Activated naive CD4-positive, alpha-beta T cell treated with anti-CD3 and anti-CD28 coated beads, Interleukin-2, amount 50 U/mL, for 16 hours (primary cell): Measurements from ENCODE around the gene DENND5A.
A peak's percentile ranks its signal among the peaks of the same experiment; 100 is the strongest.
"Not testable (repeated sequence)": the region's sequence is repeated elsewhere in the genome, so short reads cannot be mapped to it uniquely, and the experiment has no call there.

ENCODE experiments used
- DNase-seq: peaks from one replicate; pipeline ENCODE4 v3.0.0-alpha.2; 2020

DENND5A gene

DNA sequence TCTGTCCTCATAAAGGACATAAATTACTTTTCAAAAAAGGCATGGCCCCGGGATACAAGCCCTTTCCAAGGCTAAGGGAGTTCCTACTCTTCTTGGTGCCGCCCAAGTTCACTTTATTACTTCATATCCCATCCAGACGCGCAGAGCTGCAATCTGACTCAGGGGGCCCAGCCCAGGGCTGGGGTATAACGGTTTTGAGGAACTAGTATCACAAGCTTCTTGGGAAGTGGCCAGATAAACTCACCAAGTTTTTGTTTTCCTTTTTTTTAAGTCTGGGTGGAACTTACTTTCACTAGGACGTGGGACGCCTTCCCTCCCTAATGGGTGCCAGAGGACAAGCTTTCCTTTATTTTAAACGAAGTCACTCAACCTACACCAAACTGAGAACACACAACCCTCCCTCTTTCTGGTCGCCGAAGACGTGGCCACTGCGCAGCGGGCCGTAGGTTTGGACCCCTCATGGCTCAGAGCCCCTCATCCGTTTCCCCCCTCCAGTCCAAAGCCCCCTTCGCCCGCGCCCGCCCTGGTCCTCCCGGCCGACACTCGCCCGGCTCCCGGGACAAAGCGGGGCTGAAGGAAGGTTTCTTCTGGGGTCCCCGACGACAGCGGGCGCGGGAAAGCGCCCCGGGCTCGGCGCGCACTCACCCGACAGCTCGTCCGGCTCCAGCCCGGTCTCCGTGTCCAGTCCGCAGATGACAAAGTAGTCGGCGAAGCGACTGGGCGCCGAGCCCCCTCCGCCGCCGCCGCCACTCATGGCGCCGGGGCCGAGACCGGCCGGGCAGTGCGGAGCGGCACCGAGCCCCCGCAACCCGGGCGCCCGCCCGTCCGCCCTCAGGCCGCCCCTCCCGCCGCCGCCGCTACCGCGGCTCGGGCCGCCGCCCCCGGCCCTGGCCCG, 587 bp downstream of the DENND5A start:
- peak; percentile 56 for DNase-seq

DNA sequence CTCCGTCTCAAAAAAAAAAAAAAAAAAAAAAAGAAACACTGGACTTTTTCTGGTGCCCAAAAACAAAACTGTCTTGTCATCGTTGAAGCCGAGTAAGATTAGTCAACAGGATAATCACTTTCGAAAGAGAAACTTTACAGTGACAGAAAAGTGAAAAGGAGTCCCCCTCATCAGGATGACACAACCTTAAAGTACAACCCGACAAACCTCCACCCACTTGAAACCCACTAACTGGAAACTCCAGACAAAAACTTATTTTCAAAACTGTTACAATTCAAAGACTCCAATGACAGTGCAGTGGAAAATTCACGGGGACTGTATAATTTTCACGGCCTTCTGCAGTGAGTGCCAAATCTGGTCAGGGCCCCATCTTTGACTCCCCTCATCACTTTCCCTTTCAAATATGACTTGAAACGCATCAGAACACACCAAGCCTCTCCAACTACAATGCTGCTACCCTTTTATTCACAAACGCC, 1.3 kb downstream of the DENND5A start:
- peak; percentile 62 for DNase-seq

DNA sequence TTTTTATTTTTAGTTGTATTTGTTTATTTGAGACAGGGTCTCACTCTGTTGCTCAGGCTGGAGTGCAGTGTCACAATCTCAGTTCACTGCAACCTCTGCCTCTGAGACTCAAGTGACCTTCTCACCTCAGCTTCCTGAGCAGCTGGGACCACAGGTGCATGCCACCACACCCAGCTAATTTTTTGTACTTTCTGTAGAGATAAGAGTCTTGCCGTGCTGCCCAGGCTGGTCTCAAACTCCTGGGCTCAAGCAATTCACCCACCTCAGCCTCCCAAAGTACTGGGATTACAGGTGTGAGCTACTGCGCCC, 4.4 kb downstream of the DENND5A start:
- not testable (repeated sequence) for DNase-seq

DNA sequence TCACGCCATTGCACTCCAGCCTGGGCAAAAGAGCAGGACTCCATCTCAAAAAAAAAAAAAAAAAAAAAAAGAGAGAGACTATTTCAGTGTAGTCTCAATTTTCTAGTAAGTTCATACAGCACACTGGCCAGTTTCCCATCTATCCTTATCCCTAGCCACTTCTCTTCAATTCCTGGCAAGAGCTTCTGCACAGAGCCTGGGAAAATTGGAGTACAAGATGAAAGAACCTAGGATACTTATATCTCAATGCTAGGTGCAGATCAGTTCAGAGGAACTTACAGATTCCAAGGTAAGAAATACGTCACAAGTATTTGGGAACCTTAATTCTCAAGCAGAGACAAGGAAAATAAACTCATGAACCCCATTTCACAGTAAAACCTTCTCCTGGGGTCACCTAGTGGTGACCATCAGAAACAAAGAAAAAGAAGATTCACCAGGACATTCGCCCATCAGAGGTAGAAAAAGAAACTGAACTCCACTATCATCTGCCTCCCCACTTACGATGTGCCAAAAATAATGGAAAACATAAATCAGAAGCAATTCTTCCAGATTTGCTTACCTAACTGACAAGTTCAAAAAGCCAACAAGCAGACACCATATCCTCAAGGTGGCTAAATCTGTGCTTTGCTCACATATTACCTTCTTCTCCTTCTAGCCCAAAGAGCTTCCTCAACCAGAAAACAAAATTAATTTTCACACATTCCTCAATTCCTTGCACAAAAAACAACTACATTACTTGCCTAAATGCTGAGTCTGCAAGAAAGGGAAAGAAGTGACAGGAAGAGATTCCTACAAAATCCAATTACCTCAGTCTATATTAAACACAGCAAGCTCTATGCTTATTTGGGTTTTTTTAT, 4.9 kb downstream of the DENND5A start:
- DNase-seq = no peak

DNA sequence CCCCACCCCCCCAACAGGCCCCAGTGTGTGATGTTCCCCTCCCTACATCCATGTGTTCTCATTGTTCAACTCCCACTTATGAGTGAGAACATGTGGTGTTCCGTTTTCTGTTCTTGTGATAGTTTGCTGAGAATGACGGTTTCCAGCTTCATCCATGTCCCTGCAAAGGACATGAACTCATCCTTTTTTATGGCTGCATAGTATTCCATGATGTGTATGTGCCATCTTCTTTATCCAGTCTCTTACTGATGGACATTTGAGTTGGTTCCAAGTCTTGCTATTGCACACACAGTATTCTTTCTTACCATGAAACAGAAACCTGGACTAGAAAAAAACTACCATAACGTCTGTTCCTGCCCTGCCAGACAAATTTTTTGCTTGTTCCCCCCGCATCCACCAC, 6.9 kb downstream of the DENND5A start:
- not testable (repeated sequence) for DNase-seq

DNA sequence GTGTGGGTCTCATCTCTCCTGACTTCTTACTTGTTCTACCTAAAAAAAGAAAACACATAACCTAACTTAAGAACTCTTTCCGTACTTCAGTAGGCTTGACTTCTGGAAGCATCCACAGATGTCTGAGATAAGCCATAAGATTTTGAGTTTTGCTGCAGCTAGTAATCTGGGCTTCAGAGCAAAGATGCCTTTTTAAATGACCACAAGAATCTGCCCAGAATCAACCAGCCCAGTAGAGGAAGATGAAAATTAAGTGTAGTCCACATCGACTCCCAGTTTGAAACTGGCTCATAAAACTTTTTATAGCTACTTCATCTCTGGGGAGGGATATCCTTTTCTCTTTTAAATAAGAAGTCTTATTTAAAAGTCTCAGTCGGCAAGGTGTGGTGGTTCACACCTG, 10.7 kb downstream of the DENND5A start:
- DNase-seq = no peak

DNA sequence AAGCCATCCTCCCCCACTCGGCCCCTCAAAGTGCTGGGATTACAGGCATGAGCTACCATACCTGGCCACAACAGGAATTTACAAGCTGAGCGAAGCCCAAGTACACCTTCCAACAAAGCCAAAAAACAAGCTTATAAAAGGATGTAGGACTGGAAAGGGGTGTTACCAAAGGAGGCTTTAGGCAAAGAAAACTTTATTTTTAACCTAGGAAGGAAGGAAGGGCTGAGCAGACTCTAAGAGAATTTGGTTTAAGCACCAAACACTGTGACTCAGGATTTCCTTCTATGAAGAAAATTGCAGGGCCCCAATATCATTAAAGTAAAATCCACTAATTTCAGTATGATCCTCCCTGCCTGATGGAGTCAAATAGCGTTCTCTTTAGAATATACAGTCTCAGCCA, 12.1 kb downstream of the DENND5A start:
- DNase-seq = no peak

DNA sequence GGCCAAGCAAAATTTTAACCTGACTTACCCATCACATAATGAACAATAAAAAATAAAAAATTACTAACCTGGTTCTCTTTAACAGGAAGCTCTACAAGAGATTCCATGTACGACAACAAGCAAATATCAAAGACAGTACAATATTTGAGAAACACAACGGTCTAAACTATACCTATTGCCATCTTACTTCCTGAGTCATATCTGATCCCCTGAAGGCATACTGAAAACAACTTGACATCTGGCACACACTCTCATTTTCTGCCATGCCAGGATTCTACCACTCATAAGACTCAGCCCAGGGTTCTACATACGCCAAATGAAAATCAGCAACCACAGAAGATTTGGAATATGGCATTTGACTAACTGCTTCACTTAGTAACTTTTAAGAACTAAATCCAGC, 13.8 kb downstream of the DENND5A start:
- no peak for DNase-seq

DNA sequence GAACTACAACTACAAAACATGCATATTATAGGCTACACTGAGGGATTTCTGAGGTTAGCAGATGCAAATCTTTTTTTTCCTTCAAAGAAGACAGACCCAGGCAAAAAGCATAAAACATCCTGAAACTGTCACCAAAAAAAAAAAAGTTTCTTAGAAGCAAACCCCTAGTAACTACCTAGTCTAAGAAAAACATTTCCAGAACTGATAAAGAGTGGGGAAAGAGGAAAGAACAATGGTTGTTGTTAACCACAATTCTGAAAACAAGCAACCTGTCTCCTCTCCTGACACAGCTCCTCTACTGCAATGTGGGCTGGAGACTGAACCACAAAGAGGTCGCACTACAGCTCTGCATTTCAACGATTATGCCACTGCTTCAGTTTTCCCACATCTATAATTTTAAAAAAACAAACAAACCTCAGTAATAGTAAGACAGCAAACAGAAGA, 15.0 kb downstream of the DENND5A start:
- peak; percentile 20 for DNase-seq

DNA sequence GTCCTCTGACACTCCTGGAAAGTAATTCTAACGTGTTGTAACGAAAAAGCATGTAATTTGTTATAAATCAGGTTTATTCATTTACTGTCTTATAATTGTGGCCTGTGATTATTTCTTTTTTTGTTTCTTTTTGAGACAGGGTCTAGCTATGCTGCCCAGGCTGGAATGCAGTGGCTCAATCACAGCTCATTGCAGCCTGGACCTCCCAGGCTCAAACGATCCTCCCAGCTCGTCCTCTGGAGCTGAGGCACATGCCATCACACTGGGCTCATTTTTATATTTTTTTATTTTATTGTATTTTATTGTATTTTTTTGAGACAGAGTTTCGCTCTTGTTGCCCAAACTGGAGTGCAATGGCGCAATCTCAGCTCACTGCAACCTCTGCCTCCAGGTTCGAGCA, 15.9 kb downstream of the DENND5A start:
- DNase-seq = no peak

DNA sequence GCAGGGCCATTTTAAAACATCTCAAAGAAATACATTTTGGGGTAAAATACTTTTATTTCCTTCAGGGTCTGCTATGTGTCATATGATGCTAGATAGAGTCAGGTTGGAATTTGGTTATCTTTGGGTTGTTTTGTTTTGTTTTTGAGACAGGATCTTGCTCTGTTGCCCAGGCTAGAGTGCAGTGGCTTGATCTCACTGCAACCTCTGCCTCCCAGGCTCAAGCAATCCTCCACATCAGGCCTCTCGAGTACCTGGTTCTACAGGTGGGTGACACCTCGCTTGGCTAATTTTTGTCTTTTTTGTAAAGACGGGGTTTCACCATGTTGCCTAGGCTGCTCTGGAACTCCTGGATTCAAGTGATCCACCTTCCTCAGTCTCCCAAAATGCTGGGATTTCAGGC, 17.3 kb downstream of the DENND5A start:
- no peak for DNase-seq

DNA sequence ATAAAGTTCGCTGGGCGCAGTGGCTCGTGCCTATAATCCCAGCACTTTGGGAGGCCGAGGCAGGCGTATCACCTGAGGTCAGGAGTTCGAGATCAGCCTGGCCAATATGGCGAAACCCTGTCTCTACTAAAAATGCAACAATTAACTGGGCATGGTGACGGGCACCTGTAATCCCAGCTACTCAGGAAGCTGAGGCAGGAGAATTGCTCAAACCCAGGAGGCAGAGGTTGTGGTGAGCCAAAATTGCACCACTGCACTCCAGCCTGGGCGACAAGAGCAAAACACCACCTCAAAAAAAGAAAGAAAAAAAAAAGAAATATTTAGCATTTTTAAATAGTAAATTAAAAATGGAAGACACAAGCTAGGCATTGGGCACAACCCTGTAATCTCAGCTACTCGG, 28.9 kb downstream of the DENND5A start:
- not testable (repeated sequence) for DNase-seq

DNA sequence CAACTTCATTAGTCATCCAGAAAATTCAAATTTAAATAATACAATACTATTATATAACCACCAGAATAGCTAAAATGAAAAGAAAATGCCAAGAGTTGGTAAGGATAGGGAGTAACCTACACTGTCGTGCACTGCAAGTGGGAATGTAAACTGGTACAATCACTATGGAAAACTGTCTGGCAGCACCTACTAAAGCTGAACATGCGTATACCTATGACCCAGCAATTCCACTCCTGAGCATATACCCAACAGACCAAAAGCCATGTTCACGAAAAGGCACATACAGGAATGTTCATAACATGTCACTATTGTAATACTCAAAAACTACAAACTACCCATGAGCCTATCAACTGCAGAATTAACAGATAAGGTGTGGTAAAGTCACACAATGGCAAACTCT, 32.7 kb downstream of the DENND5A start:
- no peak for DNase-seq

DNA sequence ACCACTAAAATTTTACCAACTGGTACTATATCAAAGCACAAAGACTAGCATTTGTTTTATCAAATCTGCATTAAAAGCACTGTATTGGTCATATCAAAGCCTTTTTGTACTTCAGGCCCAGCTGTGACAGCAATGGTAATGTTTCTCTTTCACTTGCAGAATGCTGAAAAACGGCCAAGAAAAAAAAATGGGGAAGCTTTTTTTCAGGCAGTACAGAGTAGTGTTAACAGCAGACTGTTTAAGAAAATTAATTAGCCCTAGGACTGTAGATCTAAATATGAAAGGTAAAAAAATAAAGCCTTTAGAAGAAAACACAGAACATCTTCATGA, 33.3 kb downstream of the DENND5A start:
- no peak for DNase-seq

DNA sequence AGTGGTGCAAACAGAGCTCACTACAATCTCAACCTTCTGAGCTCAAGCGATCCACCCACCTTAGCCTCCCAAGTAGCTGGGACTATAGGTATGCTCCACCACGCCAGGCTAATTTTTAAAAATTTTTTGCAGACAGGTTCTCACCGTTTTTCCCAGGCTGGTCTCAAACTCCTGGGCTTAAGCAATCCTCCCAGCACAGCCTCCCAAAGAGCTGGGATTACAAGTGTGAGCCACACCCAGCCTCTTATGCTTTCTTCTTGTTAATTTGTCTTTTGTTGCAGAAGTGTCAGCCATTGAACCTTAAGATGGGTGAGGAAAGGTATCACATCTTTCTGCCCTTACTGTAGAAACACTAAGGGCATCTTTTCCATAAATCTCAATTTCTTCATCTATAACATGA, 34.9 kb downstream of the DENND5A start:
- no peak for DNase-seq

DNA sequence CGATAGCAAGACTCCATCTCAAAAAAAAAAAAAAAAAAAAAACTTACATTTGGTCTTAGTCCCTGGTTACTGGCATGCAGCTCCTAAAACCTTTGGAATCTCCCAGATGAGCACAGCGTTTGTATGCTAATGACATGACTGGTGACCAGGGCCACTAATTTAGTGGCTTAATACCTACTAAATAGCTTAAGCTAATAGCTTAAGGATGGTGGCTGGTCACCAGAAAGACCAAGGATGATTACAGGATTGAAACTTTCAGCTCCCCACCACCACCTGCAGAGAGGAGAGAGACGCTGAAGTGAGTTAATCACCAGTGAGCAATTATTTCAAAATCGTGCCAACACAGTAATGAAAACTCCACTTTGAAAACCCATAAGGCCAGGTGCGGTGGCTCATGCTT, 37.1 kb downstream of the DENND5A start:
- DNase-seq = no peak

DNA sequence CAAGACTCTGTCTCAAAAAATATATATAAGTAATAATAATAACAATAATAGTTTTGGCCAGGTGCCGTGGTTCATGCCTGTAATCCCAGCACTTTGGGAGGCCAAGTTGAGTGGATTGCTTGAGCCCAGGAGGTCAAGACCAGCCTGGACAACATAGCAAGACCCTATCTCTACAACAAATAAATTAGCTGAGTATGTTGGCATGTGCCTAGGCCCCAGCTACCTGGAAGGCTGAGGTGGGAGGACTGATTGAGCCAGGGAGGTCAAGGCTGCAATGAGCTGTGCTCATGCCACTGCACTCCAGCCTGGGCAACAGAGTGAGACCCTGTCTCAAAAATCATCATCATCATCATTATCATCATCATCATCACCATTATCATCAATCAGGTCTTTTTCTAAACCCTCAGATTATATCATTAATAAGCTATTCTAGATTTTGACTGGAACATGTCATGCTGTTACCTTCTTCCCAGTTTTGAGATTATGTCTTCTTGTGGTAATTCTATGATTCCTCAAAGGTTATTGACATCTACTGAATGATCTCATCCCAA, 39.3 kb downstream of the DENND5A start:
- no peak for DNase-seq

DNA sequence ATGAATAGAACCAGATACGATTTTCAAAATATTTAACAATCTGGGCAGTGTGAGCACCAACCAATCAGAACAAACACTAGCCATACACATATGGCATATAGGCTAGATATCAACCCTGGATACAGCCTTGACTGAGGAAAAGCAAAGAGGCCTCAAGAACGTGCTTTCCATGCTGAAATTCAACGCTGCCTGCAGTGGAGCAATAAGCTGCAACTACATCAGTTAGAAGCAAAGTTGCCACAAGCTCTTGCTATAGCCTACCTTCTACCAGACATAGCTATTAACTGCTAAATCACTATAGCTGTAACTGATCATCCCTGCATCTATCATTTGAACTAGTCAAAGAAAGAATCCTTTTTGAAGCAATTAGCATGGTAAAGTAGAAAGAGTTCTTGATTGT, 42.5 kb downstream of the DENND5A start:
- no peak for DNase-seq

DNA sequence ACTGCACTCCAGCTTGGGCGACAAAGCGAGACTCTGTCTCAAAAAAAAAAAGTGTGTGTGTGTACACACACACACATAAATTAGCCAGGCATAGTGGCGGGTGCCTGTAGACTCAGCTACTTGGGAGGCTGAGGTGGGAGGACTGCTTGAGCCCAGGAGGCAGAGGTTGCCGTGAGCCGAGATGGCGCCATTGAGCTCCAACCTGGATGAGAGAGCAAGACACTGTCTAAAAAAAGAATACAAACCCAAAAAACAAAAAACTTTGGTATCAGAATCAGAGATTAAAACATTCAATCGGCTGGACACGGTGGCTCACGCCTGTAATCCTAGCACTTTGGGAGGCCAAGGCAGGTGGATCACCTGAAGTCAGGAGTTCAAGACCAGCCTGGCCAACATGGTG, 44.3 kb downstream of the DENND5A start:
- not testable (repeated sequence) for DNase-seq

DNA sequence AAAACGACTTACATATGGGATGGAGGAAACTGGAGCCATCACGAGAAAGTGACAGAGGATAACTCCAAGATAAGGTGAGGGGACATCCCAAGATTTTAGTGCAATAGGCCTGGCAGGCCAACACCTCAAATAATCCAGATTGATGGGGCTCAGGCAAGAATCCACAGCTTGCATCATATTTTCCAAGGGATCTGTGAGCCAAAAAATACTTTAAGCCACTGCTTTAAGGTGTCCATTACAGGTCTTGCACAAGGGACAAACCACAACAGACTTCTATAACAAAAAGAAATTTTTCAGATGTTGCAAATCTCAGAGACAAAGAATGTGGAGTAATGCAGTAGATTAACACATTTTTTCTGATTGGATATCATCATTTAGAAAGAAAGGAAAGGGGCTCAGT, 45.6 kb downstream of the DENND5A start:
- DNase-seq = no peak

DNA sequence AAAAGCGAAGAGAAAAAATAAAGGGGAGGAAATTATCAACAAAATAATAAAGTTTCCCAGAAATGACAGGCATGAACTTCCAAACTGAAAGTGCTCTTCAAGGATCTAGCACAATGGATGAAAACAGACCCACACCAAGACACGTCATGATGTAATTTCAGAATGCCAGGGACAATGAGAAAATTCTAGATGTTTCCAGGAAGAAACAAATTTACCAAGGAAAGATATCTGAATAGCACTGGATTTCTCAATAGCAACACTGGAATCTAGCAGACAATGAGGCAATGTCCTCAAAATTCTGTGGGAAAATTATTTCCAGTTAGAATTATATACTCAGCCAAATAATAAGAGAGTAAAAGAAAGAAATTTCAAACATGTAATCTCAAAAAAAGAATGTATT, 46.0 kb downstream of the DENND5A start:
- DNase-seq = no peak

DNA sequence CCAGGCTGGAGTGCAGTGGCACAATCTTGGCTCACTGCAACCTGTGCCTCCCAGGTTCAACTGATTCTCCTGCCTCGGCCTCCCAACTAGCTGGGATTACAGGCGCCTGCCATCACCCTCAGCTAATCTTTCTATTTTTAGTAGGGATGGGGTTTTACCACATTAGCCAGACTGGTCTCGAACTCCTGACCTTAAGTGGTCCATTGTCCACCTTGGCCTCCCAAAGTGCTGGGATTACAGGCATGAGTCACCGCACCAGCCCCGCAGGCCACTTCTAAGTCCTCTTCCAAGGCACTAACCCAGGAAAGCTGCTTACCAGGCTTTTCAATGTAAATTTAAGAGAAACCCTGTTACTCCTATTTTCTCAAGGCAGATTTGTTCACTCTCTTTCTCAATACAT, 50.4 kb downstream of the DENND5A start:
- DNase-seq = no peak

DNA sequence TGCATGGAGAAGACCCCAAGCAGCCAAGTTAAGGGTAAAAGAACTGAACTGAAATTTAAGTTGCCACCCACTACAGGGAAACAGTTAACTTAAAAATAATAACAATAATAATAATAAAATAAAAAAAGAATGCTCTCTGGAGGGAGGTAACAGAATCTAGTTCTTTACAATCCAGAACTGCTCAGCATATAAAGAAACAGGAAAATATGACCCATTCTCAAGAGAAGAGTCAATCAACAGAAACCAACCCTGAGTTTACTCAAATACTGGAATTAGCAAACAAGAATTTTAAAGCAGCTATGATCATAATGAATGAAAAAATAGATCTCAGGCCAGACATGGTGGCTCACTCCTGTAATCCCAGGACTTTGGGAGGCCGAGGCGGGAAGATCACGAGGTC, 53.8 kb downstream of the DENND5A start:
- no peak for DNase-seq

DNA sequence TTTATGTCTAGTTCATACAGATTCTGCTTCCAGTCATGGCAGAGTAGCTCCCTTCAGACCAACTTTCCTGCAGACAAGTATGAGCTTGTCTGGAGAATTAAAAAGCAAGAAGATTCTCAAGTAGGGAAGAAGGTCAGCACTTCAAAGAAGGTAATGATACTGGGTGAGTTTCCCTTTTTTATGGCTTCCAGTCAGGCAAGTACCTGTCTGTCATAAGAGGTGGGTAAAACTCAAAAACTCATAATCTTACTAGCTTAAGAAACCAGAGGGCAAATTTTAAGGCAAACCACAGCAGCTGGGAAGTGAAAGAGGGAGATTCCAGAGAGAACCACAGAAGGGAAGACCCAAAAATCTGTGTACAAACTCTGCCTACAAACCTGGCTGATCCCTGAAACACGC, 54.2 kb downstream of the DENND5A start:
- no peak for DNase-seq
